HG02840 (cell line): ENCODE data around the gene ANGEL1.

ENCODE experiments used
- ATAC-seq: cut with Tn5 transposase; IDR thresholded peaks from one replicate; pipeline ENCODE4 v1.9.1; 2021; ENCODE audit warnings: mild to moderate bottlenecking, moderate library complexity, moderate number of reproducible peaks; ENCODE audit not compliant: unreplicated experiment, low FRiP score

The ANGEL1 gene

GRCh38 chr14:76812422-76813383 lies at the start of gene ANGEL1:
Gene ANGEL1 (minus strand): TSS chr14:76812882. CDS start chr14:76812827, 55 bp downstream.
- peak; percentile 85 for ATAC-seq

- ATAC-seq: no peak
Measured at GRCh38 chr14:76861574-76862255, 49.0 kb upstream of the ANGEL1 start.

- no peak for ATAC-seq
Measured at GRCh38 chr14:76856769-76857168, 44.1 kb upstream of the ANGEL1 start.

- ATAC-seq: no peak
Measured at GRCh38 chr14:76855066-76855465, 42.4 kb upstream of the ANGEL1 start.

GRCh38 chr14:76848879-76849278 lies 36.2 kb upstream of the ANGEL1 start:
- ATAC-seq: no peak

- no peak for ATAC-seq
Measured at GRCh38 chr14:76846331-76847047, 33.8 kb upstream of the ANGEL1 start.

GRCh38 chr14:76844223-76844622 lies 31.5 kb upstream of the ANGEL1 start:
- ATAC-seq: no peak

GRCh38 chr14:76842414-76842813 lies 29.7 kb upstream of the ANGEL1 start:
- ATAC-seq: no peak

- no peak for ATAC-seq
Measured at GRCh38 chr14:76837524-76837923, 24.8 kb upstream of the ANGEL1 start.

- ATAC-seq: no peak
Measured at GRCh38 chr14:76836029-76836630, 23.4 kb upstream of the ANGEL1 start.

GRCh38 chr14:76834241-76834661 lies 21.6 kb upstream of the ANGEL1 start:
- no peak for ATAC-seq

GRCh38 chr14:76833011-76833410 lies 20.3 kb upstream of the ANGEL1 start:
- ATAC-seq: no peak

GRCh38 chr14:76832503-76832988 lies 19.9 kb upstream of the ANGEL1 start:
- ATAC-seq: no peak

- ATAC-seq: no peak
Measured at GRCh38 chr14:76830556-76830955, 17.9 kb upstream of the ANGEL1 start.

GRCh38 chr14:76829650-76830421 lies 17.2 kb upstream of the ANGEL1 start:
- no peak for ATAC-seq

GRCh38 chr14:76829013-76829365 lies 16.3 kb upstream of the ANGEL1 start:
- ATAC-seq: no peak

GRCh38 chr14:76828339-76829012 lies 15.8 kb upstream of the ANGEL1 start:
- ATAC-seq: no peak

GRCh38 chr14:76827696-76828296 lies 15.1 kb upstream of the ANGEL1 start:
- no peak for ATAC-seq

GRCh38 chr14:76826122-76826521 lies 13.4 kb upstream of the ANGEL1 start, which contains the start of gene LRRC74A:
Gene LRRC74A (plus strand): TSS chr14:76826408. CDS start chr14:76826698, 290 bp downstream.
- no peak for ATAC-seq
